GM12865 (cell line): ENCODE measurements around the gene STMN1.

ENCODE experiments used
- DNase-seq: peaks from one replicate; pipeline ENCODE4 v3.0.0; 2010; ENCODE audit warnings: low read depth
- H3K4me3 ChIP-seq: 2 replicates; pipeline ENCODE4 v1.5.1; 2011; ENCODE audit warnings: mild to moderate bottlenecking, low read depth, low read length, control low read depth
- CTCF ChIP-seq: IDR thresholded peaks from 2 replicates; pipeline ENCODE4 v1.5.1; 2011; ENCODE audit warnings: low read length, control low read depth, low read depth, inconsistent platforms; ENCODE audit not compliant: insufficient read depth; ENCODE audit errors: missing control alignments

Gene STMN1

DNA sequence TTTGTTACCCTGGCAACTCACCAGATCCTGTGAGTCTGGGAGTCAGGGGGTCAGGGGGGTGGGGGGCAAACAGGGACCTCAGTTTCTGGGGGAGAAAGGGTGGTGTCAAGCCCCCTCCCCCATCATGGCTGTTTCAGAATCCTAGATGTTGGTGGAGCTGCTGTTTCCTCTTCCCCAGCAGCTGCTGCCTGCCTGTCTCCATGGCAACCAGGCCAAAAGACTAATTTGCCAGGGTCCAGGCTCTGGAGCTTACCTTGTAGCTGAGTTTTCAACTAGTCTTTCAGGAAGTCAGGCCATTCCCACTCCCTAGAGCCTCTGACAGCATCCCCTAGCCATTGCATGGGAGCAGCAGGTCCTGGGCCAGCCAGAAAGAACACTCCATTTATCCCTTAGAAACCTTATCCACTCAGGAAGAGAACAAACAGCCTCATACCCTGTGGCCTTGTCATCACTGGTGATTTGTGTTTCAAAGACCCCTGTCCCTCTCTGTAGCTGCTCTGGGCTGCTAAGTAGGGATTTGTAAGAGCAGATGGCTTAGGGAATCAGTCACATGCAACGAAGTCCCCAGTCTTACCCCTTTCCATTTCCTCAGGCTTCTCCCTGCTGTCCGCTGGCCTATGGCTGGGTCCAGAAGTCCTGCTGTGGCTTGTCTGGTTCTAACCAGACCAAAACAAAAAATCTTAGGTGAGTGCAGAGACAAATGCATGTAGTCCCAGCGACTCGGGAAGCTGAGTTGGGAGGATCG, 21.5 kb upstream of the STMN1 start:
- TF ChIP-seq CTCF, result no peak
- no peak for DNase-seq
- no peak overlapping the region for H3K4me3 ChIP-seq

DNA sequence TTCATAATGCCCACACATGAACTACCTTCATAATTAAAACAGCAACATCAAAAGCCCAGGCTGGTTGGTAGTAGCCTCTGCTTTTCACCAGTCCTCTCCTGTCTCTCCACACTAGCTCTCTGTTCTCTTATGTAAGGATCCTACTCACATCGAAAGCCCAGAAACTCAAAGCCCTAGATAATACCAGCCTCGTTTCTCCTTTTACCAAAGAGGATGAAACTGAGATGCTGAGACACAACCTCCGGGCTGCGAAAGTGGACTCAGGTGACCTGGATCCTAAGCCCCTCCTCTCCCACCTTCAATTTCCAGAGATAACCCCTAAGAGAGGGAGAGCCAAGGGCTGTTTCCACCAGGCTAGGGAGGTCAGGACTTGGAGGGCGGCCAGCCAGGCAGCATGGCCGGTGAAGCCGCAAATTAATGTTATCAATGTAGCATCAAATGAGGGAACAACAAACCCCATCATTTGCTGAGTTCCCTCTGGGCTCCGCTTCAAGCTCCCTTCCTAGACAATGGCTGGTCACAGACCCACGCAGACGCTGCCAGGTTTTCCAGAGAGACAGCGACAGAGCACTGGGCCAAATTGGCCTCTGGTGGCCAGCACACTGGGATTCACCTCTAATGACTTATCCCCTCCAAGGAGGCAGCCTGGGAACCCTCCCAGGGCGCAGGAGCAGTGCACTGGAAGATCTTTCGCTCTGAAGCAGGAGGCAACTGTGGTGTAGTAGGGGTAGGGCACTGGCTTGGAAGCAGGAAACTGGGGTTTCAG, 20.7 kb upstream of the STMN1 start:
- no peak for TF ChIP-seq CTCF
- no peak for DNase-seq
- H3K4me3 ChIP-seq, result no peak overlapping the region

DNA sequence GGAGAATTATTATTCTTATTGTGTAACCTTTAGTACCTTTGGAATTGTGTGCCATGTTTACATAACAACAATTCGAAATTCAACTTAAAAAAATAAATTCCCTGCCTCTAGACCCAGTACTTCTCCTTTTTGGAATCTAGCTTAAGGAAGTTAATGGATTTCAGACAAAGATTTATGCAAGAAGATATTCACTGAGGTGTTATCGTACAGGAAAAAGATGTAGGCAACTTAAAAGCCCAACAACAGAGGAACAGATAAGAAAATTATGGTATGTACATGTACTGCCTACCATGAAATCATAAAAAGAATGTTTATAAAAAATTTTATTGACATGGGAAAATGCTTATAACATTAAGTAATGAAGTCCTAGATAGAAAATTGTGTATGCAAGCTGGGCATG, 18.2 kb upstream of the STMN1 start:
- H3K4me3 ChIP-seq, result no peak overlapping the region
- TF ChIP-seq CTCF, result no peak
- DNase-seq, result no peak

GRCh38 chr1:25922971-25923552, 16.8 kb upstream of the STMN1 start:
- no peak for TF ChIP-seq CTCF
- no peak overlapping the region for H3K4me3 ChIP-seq
- DNase-seq, result no peak

GRCh38 chr1:25922056-25922970, 16.1 kb upstream of the STMN1 start:
- DNase-seq, result no peak
- no peak for TF ChIP-seq CTCF
- H3K4me3 ChIP-seq, result no peak overlapping the region

DNA sequence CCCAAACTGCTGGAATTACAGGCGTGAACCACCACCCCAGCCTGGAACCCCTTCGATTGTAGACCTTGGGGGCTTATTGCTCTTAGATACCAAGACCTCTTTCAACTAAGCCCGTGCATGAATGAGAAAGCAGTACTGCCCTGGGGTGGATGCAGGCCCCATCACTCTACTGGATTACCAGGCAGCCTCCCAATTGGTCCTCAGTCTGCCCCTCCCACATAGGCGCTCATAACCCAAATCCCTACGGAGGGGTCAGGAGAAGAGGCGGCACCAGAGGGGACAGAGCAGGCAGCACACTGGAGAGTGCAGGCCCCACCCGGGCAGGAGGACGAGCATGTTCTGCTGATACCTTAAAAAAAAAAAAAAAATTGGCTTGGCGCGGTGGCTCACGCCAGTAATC, 12.4 kb upstream of the STMN1 start:
- TF ChIP-seq CTCF, result no peak
- DNase-seq, result no peak
- H3K4me3 ChIP-seq, result no peak overlapping the region
